ENCODE data around the gene HEXB. TPM values are rescaled to one million over a fixed set of nuclear protein-coding genes. Genes with fewer than 3 reads are reported as not detected.

The HEXB gene
- total RNA-seq, 4 donors from 2014 or later = 143 to 235 (median 168) TPM

- no peaks in the 10 kb centered on the region for H3K27me3 ChIP-seq
- no peak for TF ChIP-seq CTCF (IDR thresholded peaks at IDR 0.05)
- no peak for TF ChIP-seq POLR2A (IDR thresholded peaks at IDR 0.05)
- no peak for TF ChIP-seq EP300 (IDR thresholded peaks at IDR 0.05; ENCODE audit: low read depth)
- no peak for TF ChIP-seq POLR2AphosphoS5 (IDR thresholded peaks at IDR 0.05)
- no peaks in the 10 kb centered on the region for H3K4me1 ChIP-seq
- intact Hi-C loops (cut with DNase I; ENCODE audit: low total_unique reads) = no loop called here
- DNase-seq = no peak
- H3K4me3 ChIP-seq = no peak overlapping the region
- no peaks in the 10 kb centered on the region for H3K9me3 ChIP-seq
- WGBS, 2 donors (ENCODE audit: low coverage in 1 of 2) = 81% methylated on average over 4 of the region's 4 CpGs; no CpG with 5 or more reads in 1 of the 2 donors
- no peak overlapping the region for H3K27ac ChIP-seq
- no peaks in the 10 kb centered on the region for H3K36me3 ChIP-seq
- in situ Hi-C loops (cut with MboI; ENCODE audit: low pct_ligation_motif_present in 1 of 4, low pct_unique_long_range_greater_than_20kb in 1 of 4, low sequenced_read_pairs in 3 of 4) = loop anchor here in 3 of 4 donors (25.0 kb wide), 2 partner anchors 245 to 1080 kb away; no protein-coding TSS in a partner anchor
Observed at GRCh38 chr5:74667396-74667795, 17.6 kb upstream of the HEXB start.

- intact Hi-C loops (cut with DNase I; ENCODE audit: low total_unique reads) = no loop called here
- H3K27ac ChIP-seq = no peak overlapping the region
Observed at GRCh38 chr5:74669821-74670220, 15.2 kb upstream of the HEXB start.

GRCh38 chr5:74670396-74671038 lies 14.5 kb upstream of the HEXB start:
- in situ Hi-C loops (cut with MboI; ENCODE audit: low pct_ligation_motif_present in 1 of 4, low pct_unique_long_range_greater_than_20kb in 1 of 4, low sequenced_read_pairs in 3 of 4) = loop anchor here (10.0 to 25.0 kb wide), 3 partner anchors 242 to 1083 kb away; no protein-coding TSS in a partner anchor
- TF ChIP-seq POLR2A (IDR thresholded peaks at IDR 0.05) = no peak
- no peak for TF ChIP-seq CTCF (IDR thresholded peaks at IDR 0.05)
- no peak for TF ChIP-seq EP300 (IDR thresholded peaks at IDR 0.05; ENCODE audit: low read depth)
- TF ChIP-seq POLR2AphosphoS5 (IDR thresholded peaks at IDR 0.05) = no peak
- H3K9me3 ChIP-seq = no peaks in the 10 kb centered on the region
- no peak overlapping the region for H3K4me3 ChIP-seq
- H3K27me3 ChIP-seq = no peaks in the 10 kb centered on the region
- no peaks in the 10 kb centered on the region for H3K36me3 ChIP-seq
- no peak for DNase-seq
- H3K27ac ChIP-seq = no peak overlapping the region
- WGBS, 2 donors (ENCODE audit: low coverage in 1 of 2) = 67 to 79% methylated on average over 1 to 11 of the region's 11 CpGs
- no peaks in the 10 kb centered on the region for H3K4me1 ChIP-seq
- intact Hi-C loops (cut with DNase I; ENCODE audit: low total_unique reads) = no loop called here

More at GRCh38 chr5:74669821-74670220, 15.2 kb upstream of the HEXB start:
- Histone ChIP-seq H3K4me3 (no peak overlapping the region), H3K36me3 (no peaks in the 10 kb centered on the region), H3K4me1 (no peaks in the 10 kb centered on the region), H3K27me3 (no peaks in the 10 kb centered on the region), H3K9me3 (no peaks in the 10 kb centered on the region)
- DNase-seq = no peak
- WGBS, 2 donors (ENCODE audit: low coverage in 1 of 2) = 55 to 94% methylated on average over 2 of the region's 2 CpGs
- in situ Hi-C loops (cut with MboI; ENCODE audit: low pct_ligation_motif_present in 1 of 4, low pct_unique_long_range_greater_than_20kb in 1 of 4, low sequenced_read_pairs in 3 of 4) = loop anchor here (10.0 to 25.0 kb wide), 3 partner anchors 242 to 1083 kb away; no protein-coding TSS in a partner anchor
- no peak for TF ChIP-seq POLR2A (IDR thresholded peaks at IDR 0.05)
- TF ChIP-seq CTCF (IDR thresholded peaks at IDR 0.05) = no peak
- TF ChIP-seq EP300 (IDR thresholded peaks at IDR 0.05; ENCODE audit: low read depth) = no peak
- no peak for TF ChIP-seq POLR2AphosphoS5 (IDR thresholded peaks at IDR 0.05)

GRCh38 chr5:74672215-74672877 lies 12.7 kb upstream of the HEXB start:
- intact Hi-C loops (cut with DNase I; ENCODE audit: low total_unique reads) (no loop called here), in situ Hi-C loops (cut with MboI; ENCODE audit: low pct_ligation_motif_present in 1 of 4, low pct_unique_long_range_greater_than_20kb in 1 of 4, low sequenced_read_pairs in 3 of 4) (loop anchor here (10.0 to 25.0 kb wide), 3 partner anchors 240 to 1085 kb away; no protein-coding TSS in a partner anchor)
- no peak for TF ChIP-seq CTCF (IDR thresholded peaks at IDR 0.05)
- TF ChIP-seq POLR2AphosphoS5 (IDR thresholded peaks at IDR 0.05) = no peak
- TF ChIP-seq EP300 (IDR thresholded peaks at IDR 0.05; ENCODE audit: low read depth) = no peak
- no peak for TF ChIP-seq POLR2A (IDR thresholded peaks at IDR 0.05)
- no peaks in the 10 kb centered on the region for H3K27me3 ChIP-seq
- 52 to 60% methylated on average over 2 to 5 of the region's 5 CpGs for WGBS, 2 donors (ENCODE audit: low coverage in 1 of 2)
- no peak overlapping the region for H3K27ac ChIP-seq
- no peak overlapping the region for H3K4me3 ChIP-seq
- no peaks in the 10 kb centered on the region for H3K36me3 ChIP-seq
- H3K4me1 ChIP-seq = no peaks in the 10 kb centered on the region
- H3K9me3 ChIP-seq = no peaks in the 10 kb centered on the region
- no peak for DNase-seq

Data from transverse colon (tissue), 4 donors.